Inflammatory macrophage (primary cell): ENCODE data around the gene ZSCAN22.
A peak's percentile ranks its signal among the peaks of the same experiment; 100 is the strongest.

Source experiments
- DNase-seq, 2 donors: peaks; one replicate each; pipeline ENCODE4 v3.0.0-alpha.2; 2020 to 2022

ZSCAN22 gene

GRCh38 chr19:58379246-58379645 lies 52.5 kb downstream of the ZSCAN22 start:
- DNase-seq = no peak

GRCh38 chr19:58380037-58380661 lies 53.4 kb downstream of the ZSCAN22 start:
- no peak for DNase-seq

GRCh38 chr19:58380662-58381459 lies 54.1 kb downstream of the ZSCAN22 start, which contains the start of gene ZNF837:
ZNF837 (minus strand) TSS chr19:58381030; CDS start chr19:58369332, 11,698 bp downstream.
- DNase-seq = peak; percentile 100

GRCh38 chr19:58381460-58382212 lies 54.8 kb downstream of the ZSCAN22 start:
- DNase-seq = no peak

GRCh38 chr19:58382997-58383603 lies 56.3 kb downstream of the ZSCAN22 start:
- DNase-seq = no peak

GRCh38 chr19:58385313-58385890 lies 58.6 kb downstream of the ZSCAN22 start:
- no peak for DNase-seq

GRCh38 chr19:58385891-58386575 lies 59.2 kb downstream of the ZSCAN22 start:
- DNase-seq = no peak

GRCh38 chr19:58386576-58387337 lies 60.0 kb downstream of the ZSCAN22 start, which contains the start of gene RPS5:
RPS5 (plus strand) TSS chr19:58387269; CDS start chr19:58388138, 869 bp downstream.
- DNase-seq = peak; percentile 99

- DNase-seq = no peak
These were observed 60.8 kb downstream of the ZSCAN22 start for GRCh38 chr19:58387338-58388174.

- no peak for DNase-seq
These were observed 61.4 kb downstream of the ZSCAN22 start for GRCh38 chr19:58388175-58388526.
